ENCODE results near the gene CTNND2. TPM values are rescaled to one million over a fixed set of nuclear protein-coding genes. Genes with fewer than 3 reads are reported as not detected.

CTNND2 gene
- total and polyA plus RNA-seq, 9 of the 15 experiments (the other 6 are each of a cell fraction or from before 2014, with no cell fraction given), result 0.03 to 0.35 TPM; not detected in 7

GRCh38 chr5:11153670-11154382 is 750.4 kb downstream of the CTNND2 start:
- no peaks in the 10 kb centered on the region for H3K9me1 ChIP-seq (ENCODE audit: control insufficient read depth, insufficient read depth, low read length)
- peaks cover 0 to 8% of the 10 kb centered on the region in 2 experiments; a peak in 2 of 5 replicates for H3K27me3 ChIP-seq (ENCODE audit: control insufficient read depth in 2 of 2, insufficient read depth in 2 of 2, low read length in 2 of 2)
- POLR2A ChIA-PET, result interaction anchor here (1.3 kb wide), 1 partner anchor 11 kb away, joined by 3 read pairs; no protein-coding TSS in a partner anchor
- CTCF ChIA-PET (ENCODE audit: low intra/inter-chr PET ratio), result no interaction called here
- H3K9ac ChIP-seq (ENCODE audit: insufficient read depth in 1 of 2, low read depth in 2 of 2, low read length in 2 of 2), result no peak overlapping the region
- no peak for ATAC-seq
- no peak overlapping the region for H3K27ac ChIP-seq (ENCODE audit: extremely low read depth, low read depth, low read length)
- H3K79me2 ChIP-seq (ENCODE audit: control insufficient read depth, insufficient read depth, low read length), result no peaks in the 10 kb centered on the region
- in situ Hi-C loops (cut with MboI), result loop anchor here (25.0 kb wide), 1 partner anchor 692 kb away; no protein-coding TSS in a partner anchor
- no peak overlapping the region for H3K4me3 ChIP-seq
- no peaks in the 10 kb centered on the region for H3K4me1 ChIP-seq (replicated peaks in 1 of 2; ENCODE audit: control insufficient read depth in 2 of 2, insufficient read depth in 2 of 2, low read length in 2 of 2)
- no peak for FAIRE-seq
- DNase-seq (ENCODE audit: extremely low read depth in 1 of 4, low spot score in 3 of 4), result no peak
- H3K36me3 ChIP-seq (ENCODE audit: control insufficient read depth, insufficient read depth, low read length), result no peaks in the 10 kb centered on the region
- 2% methylated on average over 12 of the region's 12 CpGs for WGBS (ENCODE audit: insufficient coverage, low coverage, missing lambda C conversion rate)
- no peak overlapping the region for H3K4me2 ChIP-seq (ENCODE audit: insufficient read depth, low read length)
- peaks cover 3% of the 10 kb centered on the region; the same call in 1 of the 2 replicates for H4K20me1 ChIP-seq (replicated peaks; ENCODE audit: control insufficient read depth, insufficient read depth, low read length)
- no peaks in the 10 kb centered on the region for H3K9me3 ChIP-seq (replicated peaks; ENCODE audit: control insufficient read depth, insufficient read depth, low read depth, low read length)
- BruUV-seq (replicated peaks), result no TSS peak
- intact Hi-C loops (cut with micrococcal nuclease), result no loop called here
- no peak overlapping the region for H2AFZ ChIP-seq (ENCODE audit: low read depth, low read length)
- TF ChIP-seq ZNF785 (CRISPR knock-in tag; IDR thresholded peaks at IDR 0.05) (no peak), ZNF561 (CRISPR knock-in tag; conservative IDR thresholded peaks at IDR 0.05) (no peak), ZNF143 (CRISPR knock-in tag; IDR thresholded peaks at IDR 0.05) (no peak), HDGF (IDR thresholded peaks at IDR 0.05) (no peak), FOXK1 (CRISPR knock-in tag; IDR thresholded peaks at IDR 0.05; ENCODE audit: borderline replicate concordance) (no peak), HOXB6 (CRISPR knock-in tag; IDR thresholded peaks at IDR 0.05; ENCODE audit: borderline replicate concordance) (no peak), ARID3B (CRISPR knock-in tag; IDR thresholded peaks at IDR 0.05; ENCODE audit: borderline replicate concordance) (no peak), MEF2D (tag; conservative IDR thresholded peaks at IDR 0.05; ENCODE audit: low read depth) (no peak), CLOCK (CRISPR knock-in tag; IDR thresholded peaks at IDR 0.05; ENCODE audit: borderline replicate concordance) (no peak), ZSCAN32 (CRISPR knock-in tag; IDR thresholded peaks at IDR 0.05) (no peak), POLR2AphosphoS2 (IDR thresholded peaks at IDR 0.05; ENCODE audit: low read length) (no peak), PHB2 (IDR thresholded peaks at IDR 0.05; ENCODE audit: low read depth) (no peak), TGIF2 (CRISPR knock-in tag; IDR thresholded peaks at IDR 0.05) (no peak), ZKSCAN1 (IDR thresholded peaks at IDR 0.05; ENCODE audit: low read depth, low read length) (no peak), HNRNPLL (IDR thresholded peaks at IDR 0.05; ENCODE audit: low read depth, low read length, poor library complexity, severe bottlenecking) (no peak), ZNF586 (CRISPR knock-in tag; conservative IDR thresholded peaks at IDR 0.05) (no peak), ELK3 (CRISPR knock-in tag; IDR thresholded peaks at IDR 0.05) (no peak), ZNF133 (CRISPR knock-in tag; IDR thresholded peaks at IDR 0.05) (no peak), PHF20 (IDR thresholded peaks at IDR 0.05; ENCODE audit: partially characterized antibody) (no peak)

All from K562 (cell line).